LoVo (cell line): Measurements from ENCODE around the gene TSTD2.

ENCODE experiments used
- DNase-seq: peaks from one replicate; pipeline ENCODE4 v3.0.0-alpha.2; 2016; ENCODE audit warnings: low spot score

Gene TSTD2

DNA sequence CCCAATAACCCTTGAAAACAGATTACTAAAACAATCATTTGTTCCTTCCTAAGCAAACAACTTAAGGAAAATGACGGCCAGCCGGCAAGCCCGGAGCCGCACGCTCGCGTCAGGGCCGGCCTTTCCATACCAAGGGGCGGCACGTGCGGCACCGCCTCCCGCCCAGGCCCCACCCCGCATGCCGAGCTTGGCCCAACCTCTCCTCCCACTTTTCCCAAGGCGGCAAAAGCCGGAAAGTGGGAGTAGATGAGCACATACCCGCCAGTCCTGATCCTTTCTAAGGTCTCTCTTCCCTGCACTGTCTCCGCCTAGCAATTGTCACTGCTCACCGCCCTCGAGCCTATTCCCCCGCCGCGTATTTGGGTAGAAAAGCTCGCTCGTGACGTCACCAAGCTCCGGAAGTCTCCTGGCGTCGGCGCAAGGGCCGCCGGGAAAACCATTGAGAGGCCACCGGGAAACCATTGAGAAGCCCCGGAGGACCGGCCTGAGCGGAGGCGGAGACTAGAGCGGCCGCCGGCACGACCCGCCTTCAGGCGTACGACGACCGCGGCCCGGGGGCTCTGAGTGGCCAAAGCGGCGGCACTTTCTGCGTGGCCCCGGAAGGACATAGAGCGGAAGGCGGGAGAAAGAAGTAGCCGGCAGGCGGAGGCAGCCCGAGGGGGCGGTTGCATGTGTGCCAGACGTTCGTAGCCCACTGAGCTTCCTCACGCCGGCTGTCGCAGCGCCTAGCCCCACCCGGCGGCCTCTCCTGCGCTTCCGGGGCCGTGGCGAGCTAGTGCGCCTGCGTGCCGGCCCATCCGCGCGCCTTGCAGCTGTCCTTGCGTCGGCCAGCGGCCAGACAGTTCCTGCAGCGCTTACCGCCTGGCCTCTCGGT lies at the start of gene TSTD2, which contains the start of gene NCBP1:
Gene TSTD2, minus strand, starts transcription at position 384 of the 874 bp plus-strand sequence. CDS start 5,806 bp downstream, outside the sequence.
Gene NCBP1, plus strand, starts transcription at position 837 of the 874 bp plus-strand sequence. CDS start 61 bp downstream, outside the sequence.
- DNase-seq, result peak; percentile 97

GRCh38 chr9:97682242-97682641 lies 49.1 kb upstream of the TSTD2 start:
- no peak for DNase-seq

GRCh38 chr9:97675655-97676054 lies 42.5 kb upstream of the TSTD2 start:
- DNase-seq, result no peak

GRCh38 chr9:97673922-97674321 lies 40.8 kb upstream of the TSTD2 start:
- no peak for DNase-seq

DNA sequence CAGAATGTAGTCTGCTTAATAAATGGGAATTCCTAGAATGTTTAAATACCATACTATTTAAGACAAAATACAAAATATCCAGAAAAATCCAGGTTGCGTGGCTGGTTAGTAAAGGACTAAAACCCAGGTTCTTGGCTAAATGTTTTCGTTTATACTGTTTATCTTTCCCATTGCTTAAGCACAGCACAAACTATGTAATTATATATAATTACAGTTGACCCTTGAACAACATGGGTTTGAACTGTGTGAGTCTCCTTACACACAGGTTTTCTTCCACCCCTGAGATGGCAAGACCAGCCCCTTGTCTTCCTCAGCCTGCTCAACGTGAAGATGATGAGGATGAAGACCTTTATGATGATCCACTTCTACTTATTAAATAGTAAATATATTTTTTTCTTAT lies 39.2 kb upstream of the TSTD2 start:
- DNase-seq, result no peak

DNA sequence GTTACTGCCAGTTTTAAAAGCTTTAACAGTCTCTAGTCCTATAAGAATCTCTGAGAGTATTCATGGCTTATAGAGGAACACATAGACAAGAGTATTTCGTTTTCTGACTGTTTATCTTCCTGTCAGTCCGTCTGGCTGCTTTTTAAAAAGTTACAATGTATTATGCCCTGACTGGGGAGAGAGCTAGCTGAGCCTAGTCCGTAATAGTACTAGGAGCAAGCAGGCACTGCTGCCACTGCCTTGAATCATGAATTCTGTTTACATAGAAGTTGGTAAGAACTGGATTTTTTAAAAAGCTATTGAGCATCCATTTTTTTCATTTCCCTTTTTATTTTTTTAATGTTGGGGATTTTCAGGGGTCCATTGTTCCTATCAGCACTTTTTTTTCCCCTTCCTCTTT lies 37.4 kb upstream of the TSTD2 start:
- DNase-seq, result no peak

DNA sequence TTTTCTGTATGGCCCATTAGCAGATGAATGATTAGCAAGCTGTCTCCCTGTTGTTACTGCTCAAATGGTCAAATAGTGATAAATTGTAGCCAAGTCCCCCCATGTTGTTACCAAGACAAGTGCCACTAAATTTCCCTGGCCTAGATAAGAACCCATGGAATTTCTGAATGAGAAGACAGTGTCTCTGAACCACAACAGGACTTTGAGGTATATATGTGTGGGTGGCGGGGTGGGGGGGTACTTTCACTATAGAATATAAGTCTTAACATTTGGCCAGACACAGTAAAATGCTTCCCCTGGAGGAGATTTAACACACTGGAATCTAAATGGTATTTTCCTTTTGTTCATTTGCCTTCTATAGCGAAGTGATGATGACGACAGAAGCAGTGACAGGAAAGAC lies 35.3 kb upstream of the TSTD2 start:
- no peak for DNase-seq

GRCh38 chr9:97666907-97667686 lies 33.9 kb upstream of the TSTD2 start:
- DNase-seq, result no peak

DNA sequence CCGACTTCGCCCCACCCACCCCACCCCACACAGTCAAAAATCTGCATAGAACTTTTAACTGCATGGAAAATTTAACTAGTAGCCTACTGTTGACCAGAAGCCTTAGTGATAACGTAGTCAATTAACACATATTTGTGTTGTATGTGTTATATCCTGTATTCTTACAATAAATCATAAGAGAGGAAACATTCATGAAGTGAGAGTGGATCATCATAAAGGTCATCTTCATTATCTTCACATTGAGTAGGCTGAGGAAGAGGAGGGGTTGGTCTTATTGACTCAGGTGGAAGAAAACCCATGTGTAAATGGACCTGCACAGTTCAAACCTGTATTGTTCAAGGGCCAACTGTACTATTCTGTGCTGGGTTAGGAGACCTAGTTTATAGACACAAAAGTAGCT lies 32.6 kb upstream of the TSTD2 start:
- no peak for DNase-seq

GRCh38 chr9:97660847-97661246 lies 27.7 kb upstream of the TSTD2 start:
- DNase-seq, result no peak

- DNase-seq, result no peak
These were observed 27.2 kb upstream of the TSTD2 start for GRCh38 chr9:97660340-97660739.

GRCh38 chr9:97659771-97660170 lies 26.6 kb upstream of the TSTD2 start:
- DNase-seq, result no peak

GRCh38 chr9:97658707-97659106 lies 25.5 kb upstream of the TSTD2 start:
- no peak for DNase-seq

GRCh38 chr9:97651646-97652045 lies 18.5 kb upstream of the TSTD2 start:
- no peak for DNase-seq

DNA sequence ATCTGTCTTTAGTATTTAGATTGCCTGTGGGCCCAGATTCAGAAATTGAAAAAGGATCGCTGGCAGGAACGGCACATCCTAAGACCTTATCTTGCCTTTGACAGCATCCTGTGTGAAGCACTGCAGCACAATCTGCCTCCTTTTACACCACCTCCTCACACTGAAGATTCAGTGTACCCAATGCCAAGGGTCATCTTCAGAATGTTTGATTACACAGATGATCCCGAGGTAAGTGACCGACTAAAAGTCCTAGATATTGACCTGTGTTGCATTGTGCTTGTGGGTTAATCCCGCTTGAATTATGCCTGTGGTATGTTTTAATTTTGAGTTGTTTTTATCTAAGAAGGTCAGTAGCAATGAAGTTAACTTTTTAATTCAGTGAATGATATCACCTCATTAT lies 14.8 kb upstream of the TSTD2 start:
- no peak for DNase-seq

GRCh38 chr9:97645720-97646119 lies 12.6 kb upstream of the TSTD2 start:
- DNase-seq, result no peak

DNA sequence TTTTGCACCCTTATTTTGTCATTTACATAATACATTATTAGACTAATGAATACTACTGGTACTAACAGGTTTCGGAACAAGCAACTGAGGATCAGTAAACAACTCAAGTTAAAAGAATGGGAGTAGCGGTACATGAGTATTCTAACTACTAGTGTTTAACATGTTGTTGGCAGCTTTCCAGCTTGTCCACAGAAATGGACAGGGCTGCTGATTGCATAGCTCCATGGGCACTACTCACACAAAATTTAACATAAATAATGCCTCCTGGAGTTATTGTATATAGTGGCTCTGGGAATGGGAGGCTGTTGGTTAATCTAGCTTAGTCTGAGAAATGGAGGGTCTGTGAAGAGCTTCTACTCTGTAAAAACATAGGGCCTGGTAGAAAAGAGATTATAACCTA lies 7.2 kb upstream of the TSTD2 start:
- no peak for DNase-seq

GRCh38 chr9:97638666-97639065 lies 5.5 kb upstream of the TSTD2 start:
- DNase-seq, result no peak

GRCh38 chr9:97636903-97637302 lies 3.7 kb upstream of the TSTD2 start:
- DNase-seq, result no peak

DNA sequence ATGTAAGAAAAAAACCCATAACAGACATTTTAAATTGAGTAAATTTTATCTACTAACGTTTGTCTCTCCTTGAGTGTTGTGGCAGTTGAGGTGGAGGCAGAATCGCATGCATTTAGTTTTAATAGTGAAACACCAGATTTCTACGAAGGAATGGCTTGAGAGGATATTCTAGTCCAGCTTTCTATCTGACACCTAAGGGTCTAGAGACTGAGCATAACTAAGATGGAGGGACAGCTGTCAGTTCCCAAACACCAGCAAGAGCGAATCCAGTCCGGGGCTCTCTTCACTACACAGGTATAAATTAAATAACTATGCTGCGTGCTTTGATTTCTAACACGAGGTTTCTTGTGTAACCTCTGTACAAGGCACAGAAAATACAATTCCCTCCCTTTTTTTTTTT lies 1.9 kb upstream of the TSTD2 start:
- DNase-seq, result no peak

DNA sequence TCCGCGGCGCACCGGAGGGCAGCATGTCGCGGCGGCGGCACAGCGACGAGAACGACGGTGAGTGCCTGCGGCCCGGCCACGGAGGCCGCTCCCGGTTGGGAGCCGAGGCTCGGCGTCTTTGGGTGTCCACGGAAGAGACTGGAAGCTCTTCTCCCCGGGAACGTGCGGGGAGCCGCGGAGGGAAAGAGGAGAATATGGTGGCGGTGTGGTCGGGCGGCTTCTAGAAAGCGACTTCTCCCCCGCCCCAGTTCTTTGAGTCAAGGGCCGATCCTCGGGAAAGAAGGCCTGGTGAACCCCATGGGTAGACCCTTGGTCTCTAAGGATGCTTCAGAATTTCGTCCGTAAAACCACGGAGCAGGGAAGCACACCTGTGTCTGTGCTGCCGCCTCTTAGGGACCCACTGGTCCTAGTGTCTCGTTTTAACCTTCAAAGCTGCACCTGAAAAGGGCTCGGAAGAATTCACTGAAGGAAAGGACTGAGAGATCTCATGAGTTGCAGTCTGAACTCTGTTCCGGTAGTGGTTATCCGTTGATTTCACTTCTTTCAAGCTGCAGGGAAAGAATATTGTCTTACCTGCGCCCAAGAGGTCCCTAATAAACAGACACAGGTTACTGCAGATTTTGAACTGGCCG lies 807 bp upstream of the TSTD2 start:
- DNase-seq, result peak; percentile 2

DNA sequence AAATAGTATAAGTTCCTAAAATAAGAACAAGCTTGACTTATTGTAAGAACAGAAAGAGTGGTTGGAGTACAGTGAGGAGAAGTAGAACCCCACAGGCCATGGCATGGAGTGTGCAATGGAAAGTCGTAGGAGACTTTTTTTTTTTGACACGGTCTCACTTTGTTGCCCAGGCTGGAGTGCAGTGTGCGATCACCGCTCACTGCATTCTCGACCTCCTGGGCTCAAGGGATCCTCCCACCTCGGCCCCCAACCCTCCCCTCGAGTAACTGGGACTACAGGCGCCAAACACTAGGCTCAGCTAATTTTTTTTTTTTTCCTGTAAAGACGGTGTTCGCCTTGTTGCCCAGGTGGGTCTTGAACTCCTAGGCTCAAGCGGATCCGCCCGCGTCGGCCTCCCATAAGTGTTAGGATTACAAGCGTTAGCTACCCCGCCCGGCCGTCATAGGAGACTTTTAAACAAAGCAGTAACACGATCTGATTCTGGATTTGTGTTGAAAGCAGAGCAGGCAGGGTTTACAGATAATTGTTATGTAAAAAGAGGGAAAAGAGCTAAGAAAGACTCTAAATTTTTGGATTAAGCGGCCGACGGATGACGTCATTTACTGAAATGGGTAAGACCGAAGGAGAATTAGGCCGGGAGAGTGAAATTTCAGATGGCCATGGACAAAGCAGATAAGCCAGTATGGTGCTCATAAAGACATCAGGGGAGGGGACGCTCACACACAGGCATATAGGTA lies 752 bp downstream of the TSTD2 start:
- peak; percentile 2 for DNase-seq
